Islet precursor cell (in vitro differentiated cells): ENCODE measurements around the gene MRPL39.

ENCODE experiments used
- DNase-seq: peaks from one replicate; pipeline ENCODE4 v3.0.0-alpha.2; 2018

MRPL39 gene

GRCh38 chr21:25566645-25567044 is 40.6 kb downstream of the MRPL39 start:
- no peak for DNase-seq

- DNase-seq = no peak
Observed at GRCh38 chr21:25565272-25566211, 41.7 kb downstream of the MRPL39 start.

- no peak for DNase-seq
Observed at GRCh38 chr21:25564349-25564948, 42.8 kb downstream of the MRPL39 start.

GRCh38 chr21:25563361-25564116 is 43.7 kb downstream of the MRPL39 start:
- DNase-seq = no peak

- DNase-seq = no peak
Observed at GRCh38 chr21:25562660-25563059, 44.6 kb downstream of the MRPL39 start.

GRCh38 chr21:25561668-25562641 is 45.3 kb downstream of the MRPL39 start:
- DNase-seq = peak; percentile 87

- DNase-seq = no peak
Observed at GRCh38 chr21:25560891-25561290, 46.4 kb downstream of the MRPL39 start.

GRCh38 chr21:25560271-25560685 is 47.0 kb downstream of the MRPL39 start:
- DNase-seq = no peak

GRCh38 chr21:25559746-25560145 is 47.5 kb downstream of the MRPL39 start:
- DNase-seq = no peak

GRCh38 chr21:25558123-25558522 is 49.2 kb downstream of the MRPL39 start:
- no peak for DNase-seq

GRCh38 chr21:25557180-25557579 is 50.1 kb downstream of the MRPL39 start:
- no peak for DNase-seq

GRCh38 chr21:25556091-25556490 is 51.2 kb downstream of the MRPL39 start:
- no peak for DNase-seq

GRCh38 chr21:25555492-25555891 is 51.8 kb downstream of the MRPL39 start:
- DNase-seq = no peak

GRCh38 chr21:25552856-25553255 is 54.4 kb downstream of the MRPL39 start:
- DNase-seq = no peak

GRCh38 chr21:25551569-25551968 is 55.7 kb downstream of the MRPL39 start:
- no peak for DNase-seq

GRCh38 chr21:25550352-25551120 is 56.7 kb downstream of the MRPL39 start:
- no peak for DNase-seq

- DNase-seq = no peak
Observed at GRCh38 chr21:25541042-25541441, 66.2 kb downstream of the MRPL39 start.

- no peak for DNase-seq
Observed at GRCh38 chr21:25539606-25540005, 67.7 kb downstream of the MRPL39 start.

- no peak for DNase-seq
Observed at GRCh38 chr21:25537174-25537573, 70.1 kb downstream of the MRPL39 start.

GRCh38 chr21:25536752-25537151 is 70.5 kb downstream of the MRPL39 start:
- no peak for DNase-seq

- DNase-seq = no peak
Observed at GRCh38 chr21:25535849-25536248, 71.4 kb downstream of the MRPL39 start.
